NCI-H1930 (cell line): ENCODE measurements around the gene CEP170B.

Experiments
- DNase-seq, 2 experiments: peaks; one replicate each; lab custom pipeline; 2025; lab: John Stamatoyannopoulos, UW

CEP170B gene

GRCh38 chr14:104868060-104868740 is 3.1 kb downstream of the CEP170B start:
- no peak for DNase-seq

- DNase-seq = no peak
Measured at GRCh38 chr14:104868811-104869572, 3.9 kb downstream of the CEP170B start.

GRCh38 chr14:104869669-104870367 is 4.8 kb downstream of the CEP170B start:
- DNase-seq = no peak

- DNase-seq = no peak
Measured at GRCh38 chr14:104870368-104871144, 5.5 kb downstream of the CEP170B start.

GRCh38 chr14:104871145-104871655 is 6.1 kb downstream of the CEP170B start:
- DNase-seq = no peak

GRCh38 chr14:104871656-104872468 is 6.8 kb downstream of the CEP170B start:
- no peak for DNase-seq

GRCh38 chr14:104872469-104873341 is 7.6 kb downstream of the CEP170B start:
- DNase-seq = no peak

- no peak for DNase-seq
Measured at GRCh38 chr14:104873380-104874055, 8.4 kb downstream of the CEP170B start.

GRCh38 chr14:104874110-104874531 is 9.1 kb downstream of the CEP170B start:
- no peak for DNase-seq

- DNase-seq = no peak
Measured at GRCh38 chr14:104874571-104875411, 9.7 kb downstream of the CEP170B start.

GRCh38 chr14:104875412-104875751 is 10.3 kb downstream of the CEP170B start:
- no peak for DNase-seq

GRCh38 chr14:104875811-104876210 is 10.7 kb downstream of the CEP170B start:
- no peak for DNase-seq

GRCh38 chr14:104876251-104876699 is 11.2 kb downstream of the CEP170B start:
- DNase-seq = no peak

- no peak for DNase-seq
Measured at GRCh38 chr14:104877066-104877805, 12.2 kb downstream of the CEP170B start.

GRCh38 chr14:104877806-104878550 is 12.9 kb downstream of the CEP170B start:
- no peak for DNase-seq

GRCh38 chr14:104878582-104878981 is 13.5 kb downstream of the CEP170B start:
- no peak for DNase-seq
